OCI-LY1 (cell line): ENCODE results near the gene FGF14.

Source experiments
- CTCF ChIP-seq: fragments of 200-600 bp; sonication (generic), shearing (Covaris generic); IDR thresholded peaks from 2 replicates; pipeline ENCODE4 v1.5.1; 2017; ENCODE audit warnings: mild to moderate bottlenecking, antibody characterized with exemption, low read length, moderate library complexity, mixed read lengths
- EZH2 ChIP-seq: fragments of 200-600 bp; sonication (generic), shearing (Covaris generic); IDR thresholded peaks from 2 replicates; pipeline ENCODE4 v1.8.0; 2017; ENCODE audit warnings: borderline replicate concordance, mixed run types, mild to moderate bottlenecking, antibody characterized with exemption, low read length, moderate library complexity, mixed read lengths

GRCh38 chr13:102276404-102276803 is 125.4 kb downstream of the FGF14 start:
- TF ChIP-seq CTCF (no peak), EZH2 (no peak)
